ENCODE data around the gene LZTR1. TPM values are rescaled to one million over a fixed set of nuclear protein-coding genes. Genes with fewer than 3 reads are reported as not detected.

Gene LZTR1
- total RNA-seq, 4 donors from 2014 or later, result 42.4 to 76.3 (median 57.2) TPM

- Histone ChIP-seq H3K27me3 (no peaks in the 10 kb centered on the region), H3K4me3 (peak overlapping the region; percentile 75 to 97 (median 82)), H3K4me1 (peaks cover 34 to 45% (median 43%) of the 10 kb centered on the region in 4 donors), H3K9me3 (peaks cover 0 to 6% (median 3%) of the 10 kb centered on the region in 4 donors), H3K27ac (replicated peaks in 1 of 4) (peak overlapping the region; percentile 91 to 95 (median 94)), H3K36me3 (peaks cover 17 to 41% (median 31%) of the 10 kb centered on the region in 4 donors)
- no peak for DNase-seq (ENCODE audit: extremely low spot score)
- 72% methylated on average over 5 of the region's 5 CpGs for WGBS
- TF ChIP-seq CTCF (IDR thresholded peaks at IDR 0.05) (no peak), POLR2A (IDR thresholded peaks at IDR 0.05; ENCODE audit: low read depth) (no peak), EP300 (IDR thresholded peaks at IDR 0.05) (no peak), POLR2AphosphoS5 (IDR thresholded peaks at IDR 0.05) (no peak)
- intact Hi-C loops (cut with DNase I), result loop anchor here (2.0 kb wide), 1 partner anchor 16 kb away; no protein-coding TSS in a partner anchor
These were observed 1.1 kb downstream of the LZTR1 start for GRCh38 chr22:20983081-20983771.

GRCh38 chr22:20985720-20986119 lies 3.6 kb downstream of the LZTR1 start:
- Histone ChIP-seq H3K4me1 (peaks cover 18 to 27% (median 26%) of the 10 kb centered on the region in 4 donors), H3K36me3 (peaks cover 18 to 64% (median 49%) of the 10 kb centered on the region in 4 donors), H3K27ac (replicated peaks in 1 of 4) (no peak overlapping the region), H3K4me3 (no peak overlapping the region), H3K9me3 (no peaks in the 10 kb centered on the region), H3K27me3 (no peaks in the 10 kb centered on the region)
- DNase-seq (ENCODE audit: extremely low spot score), result no peak
- WGBS, result 92% methylated on average over 7 of the region's 7 CpGs
- intact Hi-C loops (cut with DNase I), result no loop called here
- TF ChIP-seq POLR2AphosphoS5 (IDR thresholded peaks at IDR 0.05) (no peak), EP300 (IDR thresholded peaks at IDR 0.05) (no peak)

GRCh38 chr22:20986365-20986764 lies 4.3 kb downstream of the LZTR1 start:
- no peak for TF ChIP-seq POLR2A (IDR thresholded peaks at IDR 0.05; ENCODE audit: low read depth)
- TF ChIP-seq EP300 (IDR thresholded peaks at IDR 0.05), result no peak
- Histone ChIP-seq H3K9me3 (no peaks in the 10 kb centered on the region), H3K27me3 (no peaks in the 10 kb centered on the region), H3K27ac (replicated peaks in 1 of 4) (no peak overlapping the region), H3K4me3 (no peak overlapping the region), H3K36me3 (peaks cover 18 to 71% (median 56%) of the 10 kb centered on the region in 4 donors), H3K4me1 (peaks cover 11 to 20% (median 19%) of the 10 kb centered on the region in 4 donors)
- no peak for DNase-seq (ENCODE audit: extremely low spot score)
- 98% methylated on average over 1 of the region's 1 CpG for WGBS
- intact Hi-C loops (cut with DNase I), result no loop called here

GRCh38 chr22:20987375-20987774 lies 5.3 kb downstream of the LZTR1 start:
- intact Hi-C loops (cut with DNase I), result no loop called here
- Histone ChIP-seq H3K27ac (replicated peaks in 1 of 4) (no peak overlapping the region), H3K9me3 (no peaks in the 10 kb centered on the region), H3K27me3 (no peaks in the 10 kb centered on the region), H3K36me3 (peaks cover 22 to 81% (median 66%) of the 10 kb centered on the region in 4 donors), H3K4me1 (peaks cover 9 to 17% (median 16%) of the 10 kb centered on the region in 4 donors), H3K4me3 (no peak overlapping the region)
- DNase-seq (ENCODE audit: extremely low spot score), result no peak
- 86% methylated on average over 13 of the region's 14 CpGs for WGBS
- TF ChIP-seq POLR2AphosphoS5 (IDR thresholded peaks at IDR 0.05) (no peak), POLR2A (IDR thresholded peaks at IDR 0.05; ENCODE audit: low read depth) (no peak), CTCF (IDR thresholded peaks at IDR 0.05) (no peak), EP300 (IDR thresholded peaks at IDR 0.05) (no peak)

- Histone ChIP-seq H3K27me3 (no peaks in the 10 kb centered on the region), H3K27ac (replicated peaks in 1 of 4) (no peak overlapping the region), H3K9me3 (no peaks in the 10 kb centered on the region), H3K4me1 (peaks cover 0 to 5% (median 3%) of the 10 kb centered on the region in 4 donors), H3K4me3 (no peak overlapping the region), H3K36me3 (peaks cover 29 to 92% (median 78%) of the 10 kb centered on the region in 4 donors)
- DNase-seq (ENCODE audit: extremely low spot score), result no peak
- no peak for TF ChIP-seq POLR2AphosphoS5 (IDR thresholded peaks at IDR 0.05)
- intact Hi-C loops (cut with DNase I), result no loop called here
- 87% methylated on average over 16 of the region's 16 CpGs for WGBS
These were observed 6.7 kb downstream of the LZTR1 start for GRCh38 chr22:20988573-20989322.
